GM19455 (cell line): Measurements from ENCODE around the gene ITGAD.
"Not testable (repeated sequence)": the region's sequence is repeated elsewhere in the genome, so short reads cannot be mapped to it uniquely, and the experiment has no call there.

Experiments used
- ATAC-seq: cut with Tn5 transposase; IDR thresholded peaks from one replicate; pipeline ENCODE4 v1.9.1; 2021; ENCODE audit not compliant: unreplicated experiment

Gene ITGAD

GRCh38 chr16:31403590-31404352 is 10.6 kb downstream of the ITGAD start:
- ATAC-seq = no peak

GRCh38 chr16:31404353-31405064 is 11.4 kb downstream of the ITGAD start:
- no peak for ATAC-seq

- ATAC-seq = no peak
Measured at GRCh38 chr16:31407406-31407805, 14.3 kb downstream of the ITGAD start.

- ATAC-seq = no peak
Measured at GRCh38 chr16:31409433-31409832, 16.3 kb downstream of the ITGAD start.

- ATAC-seq = no peak
Measured at GRCh38 chr16:31410082-31410481, 16.9 kb downstream of the ITGAD start.

- no peak for ATAC-seq
Measured at GRCh38 chr16:31411024-31411844, 18.1 kb downstream of the ITGAD start.

GRCh38 chr16:31412750-31413149 is 19.6 kb downstream of the ITGAD start:
- no peak for ATAC-seq

- no peak for ATAC-seq
Measured at GRCh38 chr16:31413381-31413780, 20.2 kb downstream of the ITGAD start.

GRCh38 chr16:31413943-31414342 is 20.8 kb downstream of the ITGAD start:
- no peak for ATAC-seq

GRCh38 chr16:31414706-31415105 is 21.6 kb downstream of the ITGAD start:
- ATAC-seq = no peak

GRCh38 chr16:31416371-31416770 is 23.2 kb downstream of the ITGAD start:
- no peak for ATAC-seq

- not testable (repeated sequence) for ATAC-seq
Measured at GRCh38 chr16:31417036-31417435, 23.9 kb downstream of the ITGAD start.

GRCh38 chr16:31417916-31418315 is 24.8 kb downstream of the ITGAD start:
- ATAC-seq = no peak

GRCh38 chr16:31420037-31420436 is 26.9 kb downstream of the ITGAD start:
- no peak for ATAC-seq

GRCh38 chr16:31421587-31421986 is 28.5 kb downstream of the ITGAD start:
- ATAC-seq = no peak

- no peak for ATAC-seq
Measured at GRCh38 chr16:31423241-31423640, 30.1 kb downstream of the ITGAD start.

- ATAC-seq = no peak
Measured at GRCh38 chr16:31423801-31424200, 30.7 kb downstream of the ITGAD start.

- no peak for ATAC-seq
Measured at GRCh38 chr16:31427441-31428278, 34.5 kb downstream of the ITGAD start.

GRCh38 chr16:31428279-31428597 is 35.1 kb downstream of the ITGAD start, which contains the start of gene COX6A2:
COX6A2 (minus strand) TSS chr16:31428360; CDS start chr16:31428325, 35 bp downstream.
- no peak for ATAC-seq

GRCh38 chr16:31428638-31429247 is 35.6 kb downstream of the ITGAD start:
- no peak for ATAC-seq
